GM19351 (cell line): ENCODE data around the gene ZBTB7C.

Source experiments
- ATAC-seq: cut with Tn5 transposase; IDR thresholded peaks from one replicate; pipeline ENCODE4 v1.9.1; 2021; ENCODE audit warnings: mild to moderate bottlenecking, moderate library complexity; ENCODE audit not compliant: unreplicated experiment

Gene ZBTB7C

GRCh38 chr18:48418539-48419276 lies 9.5 kb upstream of the ZBTB7C start:
- no peak for ATAC-seq

DNA sequence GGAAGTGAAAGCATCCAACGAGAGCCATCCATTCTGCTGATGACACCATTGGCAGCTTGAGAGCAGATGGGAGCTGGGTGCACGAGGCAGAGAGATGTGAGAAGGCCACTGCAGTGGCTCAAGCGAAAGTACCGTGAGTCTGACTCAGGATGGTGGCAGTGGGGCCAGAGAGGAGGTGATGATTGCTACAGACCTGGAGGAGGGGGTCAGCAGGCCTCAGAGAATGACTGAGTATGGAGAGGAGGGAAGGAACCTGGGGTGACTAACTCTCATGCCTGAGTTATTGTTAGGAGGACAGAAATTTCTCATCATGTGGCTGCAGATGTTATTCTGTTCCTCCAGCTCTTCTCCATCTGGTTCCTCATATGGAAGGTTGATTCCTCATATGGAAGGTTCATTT lies 8.8 kb upstream of the ZBTB7C start:
- ATAC-seq, result no peak

- ATAC-seq, result no peak
These were observed 4.2 kb upstream of the ZBTB7C start for GRCh38 chr18:48413342-48413741.

GRCh38 chr18:48412339-48412929 lies 3.3 kb upstream of the ZBTB7C start:
- ATAC-seq, result no peak

DNA sequence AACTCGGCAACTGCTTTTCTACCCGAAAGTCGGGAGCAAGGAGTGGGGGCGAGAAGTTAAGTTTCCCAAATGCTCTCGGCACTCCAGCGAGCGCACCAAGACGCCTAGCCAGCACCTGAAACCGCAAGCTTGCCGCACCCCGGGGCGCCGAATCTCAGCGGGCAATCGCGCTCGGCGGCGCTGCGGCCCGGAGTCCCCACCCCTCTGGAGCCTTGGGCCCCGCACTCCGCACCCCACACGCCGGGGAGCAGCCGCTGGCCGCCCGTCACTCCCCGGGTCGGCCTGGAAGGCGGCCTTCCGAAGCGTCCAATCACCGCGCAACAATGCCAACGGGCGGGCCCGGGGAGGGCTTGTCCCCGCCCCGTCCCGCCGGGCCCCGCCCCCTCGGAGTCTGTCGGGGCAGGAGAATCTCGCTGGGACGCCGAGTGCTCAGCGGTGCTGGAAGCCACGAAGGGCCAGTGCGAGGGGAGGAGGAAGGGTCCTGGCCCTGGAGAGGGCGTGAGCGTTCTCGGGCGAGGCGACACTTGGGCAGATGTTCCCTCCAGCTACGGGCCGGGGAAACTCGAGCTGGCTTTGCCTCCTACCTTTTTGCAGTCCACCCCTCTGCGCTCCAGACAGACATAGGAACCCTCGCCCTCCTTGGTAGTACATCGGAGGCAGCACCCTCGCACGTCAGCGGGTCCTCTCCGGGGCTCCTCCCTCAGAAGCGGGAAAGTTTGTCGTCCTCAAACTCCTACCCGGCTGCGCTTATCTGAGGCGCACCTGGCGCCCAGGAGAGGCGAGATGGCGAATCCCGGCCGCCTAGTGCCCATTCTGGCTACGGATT lies 1.1 kb upstream of the ZBTB7C start:
- peak; percentile 94 for ATAC-seq

DNA sequence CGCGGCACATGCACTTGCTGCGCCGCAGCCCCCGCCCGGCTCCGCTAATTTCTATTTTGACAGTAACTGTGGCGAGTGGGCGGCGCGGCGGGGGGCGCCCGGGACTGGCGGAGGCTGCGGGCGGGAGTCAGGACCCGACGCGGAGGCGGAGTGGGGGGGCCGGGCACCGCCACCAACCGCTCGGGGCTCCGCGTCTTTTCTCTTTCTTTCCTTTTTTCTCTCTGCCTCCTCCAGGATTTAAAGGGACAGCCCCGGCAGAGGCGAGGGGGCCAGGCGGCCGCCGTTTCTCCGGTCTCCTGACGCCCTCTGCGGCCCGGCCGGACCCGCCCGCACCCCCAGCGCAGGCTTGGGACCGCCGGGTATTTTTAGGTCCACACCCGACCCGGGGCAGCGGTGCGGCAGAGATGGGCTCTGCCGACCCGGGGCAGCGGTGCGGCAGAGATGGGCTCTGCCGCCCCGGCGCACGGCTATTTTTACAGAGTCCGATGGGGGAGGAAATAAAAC lies 460 bp upstream of the ZBTB7C start:
- ATAC-seq, result no peak

- no peak for ATAC-seq
These were observed 964 bp downstream of the ZBTB7C start for GRCh38 chr18:48408111-48408726.

GRCh38 chr18:48407358-48407757 lies 1.8 kb downstream of the ZBTB7C start:
- ATAC-seq, result no peak

DNA sequence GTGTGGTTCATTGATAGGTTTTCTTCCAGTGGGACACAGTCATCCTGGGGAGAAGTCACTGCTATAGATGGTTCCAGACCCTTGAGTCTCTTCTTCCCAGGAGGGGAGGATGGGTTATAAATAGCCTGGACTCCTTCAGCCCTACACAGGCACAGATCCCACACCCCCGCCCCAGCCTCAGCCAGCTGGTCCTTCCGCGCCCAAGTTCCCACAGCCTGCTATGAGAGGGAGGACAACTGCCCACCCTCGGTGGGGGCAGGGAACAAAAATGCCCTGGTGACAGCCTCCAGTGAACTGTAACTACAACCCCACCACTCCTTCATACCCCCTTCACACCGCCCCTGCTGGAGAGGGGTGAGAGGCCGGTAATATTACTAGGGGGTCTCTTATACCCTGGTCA lies 3.2 kb downstream of the ZBTB7C start:
- no peak for ATAC-seq

GRCh38 chr18:48404716-48405507 lies 4.3 kb downstream of the ZBTB7C start:
- no peak for ATAC-seq

DNA sequence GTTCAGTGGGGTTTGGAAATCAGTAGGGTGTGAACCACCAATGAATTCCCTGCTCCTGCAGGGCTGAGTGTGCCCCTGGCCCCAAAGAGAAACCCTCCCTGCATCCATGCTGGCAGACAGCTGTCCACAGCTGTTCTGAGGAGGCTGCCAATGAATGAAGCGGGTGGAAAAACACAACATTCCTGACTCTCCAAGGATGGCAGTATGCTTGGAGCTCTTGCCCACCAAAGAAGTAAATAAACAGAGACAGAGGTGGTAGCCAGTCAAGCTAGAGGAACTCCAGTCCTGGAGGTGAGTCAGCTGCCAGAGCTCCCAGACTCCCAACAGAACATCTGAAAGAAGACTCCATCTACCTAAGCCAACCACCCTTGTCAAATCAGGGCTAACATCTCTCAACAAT lies 6.2 kb downstream of the ZBTB7C start:
- ATAC-seq, result no peak

DNA sequence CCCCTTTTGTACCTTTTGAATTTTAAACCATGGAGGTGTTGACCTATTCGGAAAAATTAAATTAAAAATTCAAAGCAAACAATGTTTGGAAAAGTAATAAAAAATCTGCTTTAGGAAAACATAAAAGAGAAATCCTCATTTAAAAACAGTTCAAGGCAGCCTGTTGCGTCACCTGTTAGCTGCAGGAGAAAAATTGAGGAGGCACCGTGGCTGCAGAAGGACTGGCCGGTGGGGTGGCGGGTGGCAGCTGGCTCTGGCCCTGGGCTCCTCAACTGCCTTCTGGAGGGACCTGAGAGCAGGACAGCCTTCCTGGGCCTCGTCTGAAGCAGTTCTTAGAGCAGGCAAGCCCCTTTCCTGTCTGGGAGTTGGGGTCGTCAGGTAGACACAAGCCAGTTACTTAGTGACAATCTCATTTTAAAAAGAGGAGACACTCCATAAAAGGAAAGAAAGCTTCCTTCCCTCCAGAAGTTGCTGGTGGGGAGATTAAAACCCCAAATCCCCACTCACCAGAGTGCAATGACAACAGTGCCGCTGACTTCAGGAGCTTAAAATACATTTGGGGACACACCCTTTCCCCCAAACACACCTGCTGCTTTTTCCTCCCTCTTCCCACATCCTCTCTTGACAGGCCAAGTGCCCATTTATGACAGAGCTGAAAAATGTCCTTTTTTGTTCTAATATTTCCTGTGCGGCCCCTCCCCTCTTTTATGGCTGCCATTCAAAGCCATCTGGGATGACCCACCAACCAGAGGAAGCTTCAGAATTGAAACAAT lies 9.7 kb downstream of the ZBTB7C start:
- no peak for ATAC-seq

DNA sequence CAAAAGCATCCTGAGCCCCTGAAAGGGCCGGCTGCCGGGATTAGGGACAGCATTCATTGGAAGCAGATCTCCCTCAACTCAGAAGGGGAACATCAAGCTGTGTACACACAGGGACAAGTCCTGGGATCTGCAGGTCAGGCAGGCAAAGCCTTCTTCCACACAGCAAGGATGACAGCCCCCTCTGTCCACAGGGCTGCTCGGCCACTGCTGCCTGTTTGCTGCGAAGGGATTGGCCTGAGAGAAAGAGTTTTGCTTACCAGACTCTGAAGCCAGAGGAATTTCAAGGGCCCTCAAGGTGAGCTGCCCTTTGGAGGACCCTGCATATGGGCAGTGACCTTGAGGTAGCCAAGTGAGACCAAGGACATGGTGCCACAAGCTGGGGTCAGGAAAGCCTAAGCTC lies 11.1 kb downstream of the ZBTB7C start:
- ATAC-seq, result no peak

- no peak for ATAC-seq
These were observed 12.2 kb downstream of the ZBTB7C start for GRCh38 chr18:48397021-48397420.

DNA sequence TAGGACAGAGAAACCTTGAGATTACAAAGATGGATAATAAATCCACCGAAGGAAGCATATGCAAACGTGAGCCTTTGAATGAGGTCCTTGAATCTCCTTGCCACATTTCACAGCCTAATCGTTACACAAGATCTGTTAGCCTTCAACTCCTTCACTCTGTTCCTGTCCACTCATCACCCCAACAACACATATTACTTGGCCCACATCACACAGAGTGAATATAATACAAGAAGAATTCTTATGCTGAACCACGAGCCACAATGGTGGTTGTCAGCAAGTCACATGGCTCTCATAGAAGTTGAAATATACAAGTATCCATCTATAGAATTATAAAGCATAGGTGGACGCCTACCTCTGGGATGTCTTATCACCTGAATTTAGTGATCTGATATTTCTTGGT lies 12.6 kb downstream of the ZBTB7C start:
- no peak for ATAC-seq

DNA sequence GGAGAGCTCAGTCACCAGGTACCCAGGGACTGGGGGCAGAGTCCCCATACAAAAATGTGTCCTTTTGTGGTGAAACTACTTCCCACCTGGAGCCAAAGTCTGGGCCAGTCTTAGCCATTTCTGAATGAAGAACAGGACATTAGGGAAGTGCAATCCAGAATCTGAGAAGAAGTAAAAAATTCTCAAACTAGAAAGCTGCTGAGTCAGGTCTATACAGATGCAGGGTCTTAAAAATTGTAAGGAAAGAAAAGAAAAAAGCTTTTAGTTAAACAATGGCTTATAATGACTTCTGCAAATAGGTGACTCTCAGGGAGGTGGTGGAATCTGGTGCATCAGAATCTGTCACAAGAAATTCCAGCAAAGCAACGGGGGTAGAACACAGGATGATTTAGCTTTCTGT lies 13.5 kb downstream of the ZBTB7C start:
- no peak for ATAC-seq

DNA sequence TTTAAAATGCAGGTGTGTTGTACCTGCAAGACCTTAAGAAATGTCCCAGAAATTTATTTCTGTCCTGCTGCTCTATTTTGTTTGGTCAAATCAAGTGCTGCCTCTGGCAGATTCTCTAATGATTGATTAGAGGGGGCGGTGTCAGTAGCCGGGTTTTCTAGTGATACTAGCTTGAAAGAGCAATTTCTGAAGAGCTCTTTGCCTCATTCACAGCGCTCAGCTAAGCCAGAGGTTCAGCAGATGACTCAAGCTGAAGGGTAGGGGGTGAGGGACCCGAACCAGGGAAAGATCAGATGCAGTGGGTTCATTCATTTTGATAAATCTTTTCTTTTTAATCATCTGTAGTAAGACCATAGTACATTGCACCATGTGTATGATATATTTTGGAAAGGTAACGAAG lies 15.0 kb downstream of the ZBTB7C start:
- no peak for ATAC-seq

GRCh38 chr18:48393776-48394175 lies 15.4 kb downstream of the ZBTB7C start:
- ATAC-seq, result no peak

DNA sequence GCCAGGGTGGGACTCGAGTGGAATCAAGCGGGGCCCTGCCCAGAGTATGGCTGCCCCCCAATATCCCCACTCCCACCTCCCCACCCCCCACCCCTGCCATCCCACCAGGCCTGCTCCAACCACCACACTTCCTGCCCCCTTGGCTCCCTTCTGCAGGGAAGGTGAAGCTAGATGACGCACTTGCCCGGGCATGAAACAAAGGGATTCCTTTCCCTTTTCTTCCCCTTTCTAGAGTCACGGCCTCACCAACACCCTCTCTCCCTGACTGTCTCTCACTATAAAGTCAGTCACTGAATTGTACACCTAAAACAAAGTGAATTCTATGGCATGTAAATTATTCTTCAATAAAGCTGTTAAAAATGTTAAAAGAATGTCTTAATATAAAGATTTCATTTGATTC lies 16.0 kb downstream of the ZBTB7C start:
- no peak for ATAC-seq

DNA sequence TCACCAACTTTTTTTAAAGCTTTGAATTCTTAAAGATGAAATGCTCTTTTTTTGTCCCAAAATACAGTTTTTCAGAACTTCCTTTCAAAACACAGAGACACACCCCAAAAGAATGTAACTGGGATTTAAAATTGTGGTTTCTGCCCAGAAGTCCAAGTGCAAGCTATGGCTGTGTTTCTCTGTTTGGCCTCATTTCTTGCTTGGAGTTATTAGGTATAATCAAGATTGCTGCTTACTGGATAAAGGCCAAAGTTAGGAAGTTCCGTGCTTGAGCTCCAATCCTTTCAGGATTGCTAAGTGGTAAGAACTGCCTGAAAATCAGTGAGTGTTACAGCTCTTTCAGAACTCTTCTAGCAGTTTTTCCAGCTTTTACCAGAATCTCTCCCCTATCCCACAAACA lies 16.9 kb downstream of the ZBTB7C start:
- ATAC-seq, result no peak
